NCI-H82 treated with DMSO at 0.1 percent for 48 hours (cell line): Measurements from ENCODE around the gene KCNJ10.
"Not testable (repeated sequence)": the region's sequence is repeated elsewhere in the genome, so short reads cannot be mapped to it uniquely, and the experiment has no call there.

Experiments used
- DNase-seq: peaks from one replicate; lab custom pipeline; 2025; ENCODE audit not compliant: unreplicated experiment; lab: John Stamatoyannopoulos, UW

Gene KCNJ10

GRCh38 chr1:160069460-160070231 lies at the start of gene KCNJ10:
KCNJ10 (minus strand) TSS chr1:160070160; CDS start chr1:160042532, 27,628 bp downstream.
- no peak for DNase-seq

GRCh38 chr1:160118928-160119327 lies 49.0 kb upstream of the KCNJ10 start:
- DNase-seq: no peak

DNA sequence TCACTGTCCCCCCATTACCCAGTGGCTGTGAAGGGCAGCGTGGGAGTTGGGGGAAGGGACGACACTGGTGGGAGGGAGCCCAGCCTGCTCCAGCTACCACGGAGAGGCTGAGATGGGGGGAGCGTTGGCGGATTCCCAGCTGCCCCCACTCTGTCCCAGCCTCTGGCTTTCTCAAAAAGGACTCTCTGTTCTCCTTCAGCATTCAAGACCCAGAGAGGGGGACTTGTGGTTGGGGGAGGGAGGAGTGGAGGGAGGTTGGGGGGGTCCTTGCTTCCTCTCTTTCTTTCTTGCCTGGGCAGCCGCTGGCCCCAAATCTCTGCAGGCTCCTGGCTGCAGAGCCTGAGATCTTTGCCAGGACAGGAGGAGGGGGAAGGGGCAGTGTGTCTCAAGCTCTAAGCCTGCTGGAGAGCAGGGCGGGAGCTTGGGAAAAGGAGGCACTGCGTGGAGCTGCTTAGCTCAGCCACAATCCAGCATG lies 47.8 kb upstream of the KCNJ10 start:
- DNase-seq: no peak

- no peak for DNase-seq
Measured at GRCh38 chr1:160117300-160117699, 47.3 kb upstream of the KCNJ10 start.

GRCh38 chr1:160116283-160117147 lies 46.6 kb upstream of the KCNJ10 start:
- no peak for DNase-seq

GRCh38 chr1:160115545-160116282 lies 45.8 kb upstream of the KCNJ10 start, which contains the start of gene ATP1A2:
ATP1A2 (plus strand) TSS chr1:160115759; CDS start chr1:160115862, 103 bp downstream.
- no peak for DNase-seq

DNA sequence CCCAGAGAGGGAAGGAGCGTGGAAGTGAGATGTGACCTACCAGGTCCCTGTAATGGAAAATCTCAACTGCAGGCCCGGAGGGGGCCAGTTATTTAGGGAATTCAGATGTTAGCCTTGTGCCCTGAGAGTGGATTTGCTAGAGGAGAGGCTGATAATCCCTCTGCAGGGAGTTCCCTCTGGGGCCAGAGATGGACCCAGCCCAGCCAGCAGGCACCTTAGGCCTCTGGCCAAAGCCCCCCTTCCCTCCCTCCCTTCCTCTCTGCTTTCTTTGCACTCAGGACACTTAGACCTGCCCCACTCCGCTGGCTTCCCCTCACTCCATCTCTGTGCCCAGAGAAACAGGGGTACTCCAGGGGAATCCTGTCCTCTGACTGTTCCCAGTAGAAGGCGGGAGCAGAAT lies 44.1 kb upstream of the KCNJ10 start:
- no peak for DNase-seq

DNA sequence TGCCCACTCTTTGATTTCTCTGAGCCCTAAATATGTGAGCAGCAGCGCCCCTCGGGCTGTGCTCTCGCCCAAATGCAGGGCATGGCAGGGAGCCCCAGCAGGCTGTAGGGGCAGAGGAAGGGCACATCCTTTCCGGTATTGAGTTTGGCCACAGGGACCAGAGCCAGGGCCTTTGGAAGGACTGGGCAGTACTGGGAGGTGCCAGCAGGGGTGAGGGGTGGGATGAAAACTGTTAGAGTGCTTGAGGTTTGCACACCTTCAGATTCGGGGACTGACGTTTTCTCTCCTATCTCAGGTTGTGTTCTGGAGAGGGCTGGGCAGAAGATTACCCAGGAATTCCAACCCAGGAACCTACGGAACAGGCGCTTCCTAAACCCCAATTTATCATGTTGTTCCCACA lies 43.4 kb upstream of the KCNJ10 start:
- no peak for DNase-seq

DNA sequence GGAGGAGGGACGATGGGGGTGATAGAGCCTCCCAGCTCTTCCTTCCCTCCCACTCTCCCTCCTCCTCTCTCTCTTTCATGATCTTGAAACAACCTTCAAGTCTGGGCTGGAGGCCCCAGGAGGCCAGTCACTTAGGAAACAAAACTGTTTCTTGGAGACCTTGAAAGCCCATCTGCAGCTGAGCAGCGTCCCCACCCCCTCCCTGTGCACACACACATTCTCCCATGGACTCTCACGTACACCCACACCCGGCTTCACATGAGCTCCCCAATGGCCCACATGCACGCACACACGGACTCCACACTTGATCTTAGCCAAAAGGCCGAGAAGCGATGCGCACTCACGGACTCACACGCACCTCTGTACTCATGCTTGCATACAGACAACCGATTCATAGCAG lies 42.4 kb upstream of the KCNJ10 start:
- DNase-seq: no peak

GRCh38 chr1:160111462-160111861 lies 41.5 kb upstream of the KCNJ10 start:
- not testable (repeated sequence) for DNase-seq

- no peak for DNase-seq
Measured at GRCh38 chr1:160109686-160110085, 39.7 kb upstream of the KCNJ10 start.

DNA sequence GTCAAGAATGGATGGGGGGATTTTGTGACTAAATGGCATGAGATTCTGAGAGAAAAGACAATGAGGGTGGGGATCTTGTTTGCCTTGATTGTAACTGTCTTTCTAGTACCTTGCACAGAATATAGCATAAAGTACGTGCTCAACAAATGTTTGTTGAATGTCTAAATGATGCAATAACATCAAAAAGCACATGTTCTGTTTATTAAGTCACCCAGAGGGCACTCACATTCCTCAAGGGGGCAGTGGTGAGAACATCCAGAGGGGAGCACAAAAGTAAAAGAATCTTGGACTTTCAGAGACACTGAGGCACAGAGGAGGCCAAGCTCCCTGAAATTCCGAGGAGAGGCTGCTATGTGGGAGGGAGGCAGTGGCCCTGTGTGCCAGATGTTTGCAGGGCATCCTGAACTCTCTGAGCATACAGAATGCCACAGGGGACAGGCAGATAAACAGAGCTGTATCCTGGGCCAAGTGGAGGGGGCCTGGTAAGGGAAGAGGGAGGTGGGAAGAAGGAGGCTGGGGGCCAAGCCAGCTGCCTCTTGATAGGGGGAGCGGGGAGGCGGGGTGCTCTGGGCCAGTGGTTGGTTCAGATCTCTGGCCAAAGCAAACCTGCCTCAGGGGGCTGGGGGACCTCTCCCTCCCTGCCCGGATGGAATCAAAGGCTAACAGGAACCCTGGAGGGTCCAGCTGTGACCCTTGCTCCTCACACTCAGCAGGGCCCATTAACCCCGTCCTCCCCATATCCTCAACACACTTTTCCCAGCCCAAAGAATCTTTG lies 39.1 kb upstream of the KCNJ10 start:
- DNase-seq: no peak

- DNase-seq: no peak
Measured at GRCh38 chr1:160107512-160107911, 37.6 kb upstream of the KCNJ10 start.

DNA sequence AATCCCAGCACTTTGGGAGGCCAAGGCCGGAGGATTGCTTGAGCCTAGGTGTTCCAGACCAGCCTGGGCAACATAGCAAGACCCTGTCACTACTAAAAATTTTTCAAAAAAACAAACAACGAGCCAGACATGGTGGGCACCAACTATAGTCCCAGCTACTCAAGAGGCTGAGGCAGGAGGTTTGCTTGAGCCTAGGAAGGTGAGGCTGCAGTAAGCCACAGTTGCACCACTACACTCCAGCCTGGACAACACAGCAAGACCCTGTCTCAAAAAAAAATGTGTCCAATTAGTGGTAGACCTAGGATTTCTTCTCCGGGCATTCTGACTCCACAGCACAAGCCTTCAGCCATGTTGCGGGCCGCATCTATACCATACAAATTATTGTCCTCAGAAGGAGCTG lies 35.2 kb upstream of the KCNJ10 start:
- DNase-seq: no peak

DNA sequence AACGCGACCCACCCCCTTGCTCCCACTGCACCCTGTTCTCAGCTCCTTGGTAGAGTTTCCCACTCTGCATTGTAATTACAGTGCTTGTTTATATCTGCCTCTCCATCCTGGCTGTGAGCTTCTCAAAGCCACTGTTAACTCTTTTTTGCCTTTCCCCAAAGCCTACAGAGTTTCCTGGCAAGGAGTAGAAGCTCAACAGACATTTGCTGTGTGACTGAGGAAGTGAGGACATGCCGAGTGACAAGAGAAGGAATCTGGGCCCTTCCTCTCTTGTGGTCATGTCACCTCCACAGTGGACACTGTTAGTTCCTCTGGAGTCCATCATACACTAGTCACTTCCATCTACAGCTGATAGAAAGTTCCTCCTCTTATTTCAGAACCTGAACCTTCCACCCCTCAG lies 34.5 kb upstream of the KCNJ10 start:
- DNase-seq: no peak

GRCh38 chr1:160103658-160104408 lies 33.9 kb upstream of the KCNJ10 start:
- DNase-seq: no peak

- no peak for DNase-seq
Measured at GRCh38 chr1:160101717-160102522, 32.0 kb upstream of the KCNJ10 start.

DNA sequence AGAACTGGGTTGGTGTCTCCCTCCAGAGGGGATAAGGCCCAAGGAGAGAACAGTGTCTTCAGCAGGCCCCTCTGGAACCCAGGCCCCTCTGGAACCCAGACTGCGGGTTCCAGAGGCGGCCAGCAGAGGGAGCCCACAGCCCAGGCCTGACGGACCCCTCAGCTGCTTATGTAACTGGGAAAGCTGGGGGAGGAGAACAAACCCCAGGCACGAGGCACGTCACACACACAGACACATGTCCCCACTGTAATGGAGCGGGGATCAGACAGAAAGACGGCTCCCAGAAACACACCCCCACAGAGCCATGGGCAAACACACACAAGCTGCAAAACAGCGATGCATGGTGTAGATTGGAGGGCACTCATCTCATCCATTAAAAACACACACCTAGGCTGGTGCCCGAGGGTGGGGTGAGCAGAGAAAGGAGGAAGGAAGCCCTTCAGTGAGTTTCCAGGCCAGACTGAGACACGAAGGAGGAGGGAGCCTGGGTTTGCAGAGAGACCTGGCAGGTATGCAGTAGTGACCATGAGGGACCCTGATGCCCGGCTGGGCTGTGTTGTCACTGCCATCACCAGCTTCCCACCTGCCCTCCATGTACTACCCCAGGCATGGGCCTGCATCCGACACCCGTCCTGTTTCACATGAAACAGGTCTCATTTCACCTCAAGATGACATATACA lies 31.2 kb upstream of the KCNJ10 start:
- DNase-seq: peak; percentile 76
